ENCODE results near the gene HOXC5.

DNA sequence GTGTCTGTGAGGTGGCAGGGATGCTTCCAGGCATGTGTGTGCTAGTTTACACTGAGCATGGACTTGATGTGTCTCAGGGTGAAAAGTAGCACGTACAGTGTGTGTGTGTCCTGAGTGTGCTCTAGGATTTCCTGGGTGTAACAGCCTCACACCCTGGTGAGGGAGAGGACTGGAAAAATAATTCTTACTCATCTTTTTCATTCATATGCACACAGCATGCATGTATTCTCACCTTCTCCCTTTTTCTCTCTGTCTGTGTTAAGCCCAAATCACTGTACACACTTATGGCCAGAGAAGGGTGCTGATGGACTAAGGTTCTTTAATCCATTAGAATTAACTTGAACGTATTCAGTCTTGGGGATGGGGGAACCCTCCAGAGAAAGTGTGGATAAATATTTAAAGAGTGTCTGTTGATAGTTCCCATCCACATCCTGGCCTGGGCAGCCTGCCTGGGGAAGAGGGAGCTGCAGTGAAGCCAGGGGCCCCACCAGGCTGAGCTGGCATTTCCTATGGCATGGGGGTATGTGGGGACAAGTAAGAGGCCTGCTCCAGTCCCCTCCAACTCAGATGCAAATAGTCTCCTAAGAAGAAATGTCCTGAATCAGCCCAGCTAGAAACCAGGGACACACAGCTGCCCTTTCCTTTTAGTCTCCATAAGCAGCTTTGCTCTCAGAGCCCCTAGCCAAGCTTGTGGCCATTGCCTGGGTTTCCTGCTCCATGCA, 25.2 kb upstream of the HOXC5 start:
- TF ChIP-seq CTCF (IDR thresholded peaks at IDR 0.05), result no peak
- no peak for TF ChIP-seq REST (IDR thresholded peaks at IDR 0.05)
- TF ChIP-seq POLR2A (IDR thresholded peaks at IDR 0.05; ENCODE audit: low read length), result no peak
- no peak for TF ChIP-seq MYC (IDR thresholded peaks at IDR 0.05; ENCODE audit: borderline replicate concordance, low read length)
- TF ChIP-seq HOXA7 (CRISPR knock-in tag; IDR thresholded peaks at IDR 0.05), result no peak
- TF ChIP-seq ZFP36 (IDR thresholded peaks at IDR 0.05; ENCODE audit: borderline replicate concordance, partially characterized antibody), result no peak
- TF ChIP-seq RFX5 (IDR thresholded peaks at IDR 0.05), result no peak
- TF ChIP-seq CEBPB (IDR thresholded peaks at IDR 0.05), result no peak
- no peak for TF ChIP-seq USF2 (IDR thresholded peaks at IDR 0.05)
- TF ChIP-seq, protein P1, sequence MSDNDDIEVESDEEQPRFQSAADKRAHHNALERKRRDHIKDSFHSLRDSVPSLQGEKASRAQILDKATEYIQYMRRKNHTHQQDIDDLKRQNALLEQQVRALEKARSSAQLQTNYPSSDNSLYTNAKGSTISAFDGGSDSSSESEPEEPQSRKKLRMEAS (IDR thresholded peaks at IDR 0.05), result no peak
- TF ChIP-seq BHLHE40 (IDR thresholded peaks at IDR 0.05; ENCODE audit: low read depth, low read length), result no peak
- TF ChIP-seq POLR2AphosphoS2 (conservative IDR thresholded peaks at IDR 0.05; ENCODE audit: low read length), result no peak
- no peak for TF ChIP-seq RAD21 (conservative IDR thresholded peaks at IDR 0.05 in 1 of 2, IDR thresholded peaks at IDR 0.05 in 1 of 2)
- TF ChIP-seq HOXB5 (CRISPR knock-in tag; IDR thresholded peaks at IDR 0.05), result no peak
